GM12878 (cell line): ENCODE data around the gene HSBP1L1.

Experiments
- CTCF ChIP-seq, 3 experiments: IDR thresholded peaks in 2 of 3; conservative IDR thresholded peaks in 1 of 3; 2 replicates each; pipeline ENCODE4 v1.5.1; 2011; ENCODE audit warnings: low read depth in 3 of 3, low read length in 3 of 3, mild to moderate bottlenecking in 3 of 3, control low read depth in 2 of 3, moderate library complexity in 2 of 3, inconsistent platforms in 1 of 3, mixed read lengths in 1 of 3; ENCODE audit not compliant: control insufficient read depth in 2 of 3, insufficient read depth in 1 of 3; ENCODE audit errors: extremely low read depth in 1 of 3
- FOS ChIP-seq: IDR thresholded peaks from 3 replicates; pipeline ENCODE4 v1.6.1; 2011; ENCODE audit warnings: borderline replicate concordance; ENCODE audit not compliant: insufficient read length; ENCODE audit errors: extremely low read depth
- GABPA ChIP-seq: IDR thresholded peaks from 2 replicates; pipeline ENCODE4 v1.6.1; 2014; ENCODE audit warnings: antibody characterized with exemption, low read depth, mild to moderate bottlenecking, inconsistent platforms
- SPI1 ChIP-seq: IDR thresholded peaks from 2 replicates; pipeline ENCODE4 v1.6.1; 2011; ENCODE audit warnings: low read depth, mild to moderate bottlenecking, low read length, moderate library complexity, borderline replicate concordance; ENCODE audit not compliant: insufficient read depth

- no peak for TF ChIP-seq FOS
- no peak for TF ChIP-seq SPI1
- TF ChIP-seq GABPA, result no peak
- TF ChIP-seq CTCF (IDR thresholded peaks at IDR 0.05 in 2 of 3, conservative IDR thresholded peaks at IDR 0.05 in 1 of 3; ENCODE audit: control insufficient read depth in 2 of 3, extremely low read depth in 1 of 3, insufficient read depth in 1 of 3, low read depth in 3 of 3, low read length in 3 of 3), result no peak
Measured at GRCh38 chr18:79989195-79989497, 24.7 kb downstream of the HSBP1L1 start.
